IMR-90 (cell line): ENCODE results near the gene NPEPPS. TPM values are rescaled to one million over a fixed set of nuclear protein-coding genes. Genes with fewer than 3 reads are reported as not detected.

Experiments
- ATAC-seq: fragments of 200-7000 bp; cut with Tn5 transposase; 2 replicates; pipeline ENCODE4 v1.9.1; 2020; ENCODE audit warnings: low read depth, mild to moderate bottlenecking, moderate library complexity
- BruUV-seq: library from RNA; stranded (reverse); fragments of 400-500 nt; replicated peaks from 2 replicates; lab custom pipeline; 2021; lab: Mats Ljungman, UMichigan
- CTCF ChIA-PET: fragments of 300-600 bp; formaldehyde crosslinking; extraction: SDS; loops from one replicate; lab custom pipeline; 2021; ENCODE audit warnings: antibody characterized with exemption; lab: Yijun Ruan, JAX
- POLR2A ChIA-PET: fragments of 300-600 bp; sonication (Branson Sonifier 250); formaldehyde crosslinking; loops from one replicate; lab custom pipeline; 2022; ENCODE audit warnings: antibody characterized with exemption; ENCODE audit not compliant: unreplicated experiment; lab: Charles Lee
- DNase-seq: peaks from one replicate; pipeline ENCODE4 v3.0.0; 2013
- H2AFZ ChIP-seq: replicated peaks from 2 replicates; pipeline ENCODE3; 2013; ENCODE audit warnings: low read length, mild to moderate bottlenecking; ENCODE audit not compliant: poor library complexity
- H2AK5ac ChIP-seq: 2 replicates; pipeline ENCODE4 v1.6.1; 2013; ENCODE audit warnings: low read depth, low read length, inconsistent platforms
- H2AK9ac ChIP-seq: replicated peaks from 2 replicates; pipeline ENCODE3; 2013; ENCODE audit warnings: mild to moderate bottlenecking, low read depth, low read length, moderate library complexity; ENCODE audit not compliant: poor library complexity
- H2BK120ac ChIP-seq: 2 replicates; pipeline ENCODE4 v1.6.1; 2013; ENCODE audit warnings: low read depth, low read length, inconsistent platforms
- H2BK15ac ChIP-seq: 3 replicates; pipeline ENCODE4 v1.6.1; 2013; ENCODE audit warnings: low read depth, low read length, inconsistent platforms
- H2BK20ac ChIP-seq: 2 replicates; pipeline ENCODE4 v1.6.1; 2013; ENCODE audit warnings: low read depth, mild to moderate bottlenecking, inconsistent platforms, low read length, moderate library complexity
- H2BK5ac ChIP-seq: 2 replicates; pipeline ENCODE4 v1.6.1; 2013; ENCODE audit warnings: mild to moderate bottlenecking, low read depth, low read length, inconsistent platforms; ENCODE audit not compliant: poor library complexity, severe bottlenecking
- H3K14ac ChIP-seq: replicated peaks from 2 replicates; pipeline ENCODE4 v1.6.1; 2013; ENCODE audit warnings: low read depth, low read length, inconsistent platforms
- H3K18ac ChIP-seq: 2 replicates; pipeline ENCODE4 v1.6.1; 2013; ENCODE audit warnings: low read depth, low read length, control low read depth
- H3K23ac ChIP-seq: 2 replicates; pipeline ENCODE4 v1.6.1; 2013; ENCODE audit warnings: low read depth, low read length, inconsistent platforms
- H3K27ac ChIP-seq: 2 replicates; pipeline ENCODE4 v1.5.1; 2013; ENCODE audit warnings: mild to moderate bottlenecking, control low read depth, low read length; ENCODE audit not compliant: insufficient read depth
- H3K27me3 ChIP-seq: 2 replicates; pipeline ENCODE4 v1.6.1; 2013; ENCODE audit warnings: low read length; ENCODE audit not compliant: control insufficient read depth, insufficient read depth
- H3K36me3 ChIP-seq: 2 replicates; pipeline ENCODE4 v1.6.1; 2013; ENCODE audit warnings: low read length, mixed read lengths; ENCODE audit not compliant: control insufficient read depth, insufficient read depth
- H3K4ac ChIP-seq: 2 replicates; pipeline ENCODE4 v1.6.1; 2013; ENCODE audit warnings: low read depth, low read length, inconsistent platforms
- H3K4me1 ChIP-seq: 2 replicates; pipeline ENCODE4 v1.6.1; 2013; ENCODE audit warnings: low read length, mixed read lengths; ENCODE audit not compliant: control insufficient read depth, insufficient read depth
- H3K4me2 ChIP-seq: 2 replicates; pipeline ENCODE4 v1.6.1; 2013; ENCODE audit warnings: low read depth, mild to moderate bottlenecking, control low read depth, low read length, moderate library complexity
- H3K4me3 ChIP-seq: 2 replicates; pipeline ENCODE4 v1.5.1; 2013; ENCODE audit warnings: low read depth, mild to moderate bottlenecking, control low read depth, low read length, moderate library complexity; ENCODE audit not compliant: insufficient read depth
- H3K56ac ChIP-seq: 2 replicates; pipeline ENCODE4 v1.6.1; 2013; ENCODE audit warnings: low read length, inconsistent platforms; ENCODE audit not compliant: insufficient read depth; ENCODE audit errors: extremely low read depth
- H3K79me1 ChIP-seq, 2 experiments: 2 replicates each; pipeline ENCODE4 v1.6.1; 2013; ENCODE audit warnings: low read length in 2 of 2, inconsistent platforms in 1 of 2, low read depth in 1 of 2
- H3K9ac ChIP-seq: 2 replicates; pipeline ENCODE4 v1.6.1; 2013; ENCODE audit warnings: low read depth, low read length, control low read depth
- H3K9me1 ChIP-seq: 2 replicates; pipeline ENCODE4 v1.6.1; 2013; ENCODE audit warnings: low read length, inconsistent platforms; ENCODE audit not compliant: insufficient read depth
- H3K9me3 ChIP-seq: 2 replicates; pipeline ENCODE4 v1.6.1; 2013; ENCODE audit warnings: low read length; ENCODE audit not compliant: control insufficient read depth, insufficient read depth
- H4K20me1 ChIP-seq: 2 replicates; pipeline ENCODE4 v1.6.1; 2013; ENCODE audit warnings: low read length, inconsistent platforms; ENCODE audit not compliant: insufficient read depth
- H4K5ac ChIP-seq: 2 replicates; pipeline ENCODE4 v1.6.1; 2013; ENCODE audit warnings: mild to moderate bottlenecking, low read depth, low read length, control low read depth
- H4K8ac ChIP-seq, 2 experiments: 2 replicates each; pipeline ENCODE4 v1.6.1; 2013; ENCODE audit warnings: low read depth in 2 of 2, low read length in 2 of 2, control low read depth in 1 of 2, inconsistent platforms in 1 of 2
- H4K91ac ChIP-seq: 2 replicates; pipeline ENCODE4 v1.6.1; 2013; ENCODE audit warnings: low read depth, low read length, inconsistent platforms; ENCODE audit not compliant: insufficient read depth
- BHLHE40 ChIP-seq: fragments of 150-350 bp; IDR thresholded peaks from 2 replicates; pipeline ENCODE4 v1.6.1; 2016; ENCODE audit warnings: mild to moderate bottlenecking, low read depth, low read length
- ELK1 ChIP-seq: fragments of 150-350 bp; IDR thresholded peaks from 2 replicates; pipeline ENCODE4 v1.6.1; 2016; ENCODE audit warnings: low read depth, mild to moderate bottlenecking, low read length, moderate library complexity, borderline replicate concordance
- MAFK ChIP-seq: IDR thresholded peaks from 2 replicates; pipeline ENCODE4 v1.6.1; 2012; ENCODE audit warnings: low read depth, low read length, improper control_type of control experiment
- MXI1 ChIP-seq: IDR thresholded peaks from 2 replicates; pipeline ENCODE4 v1.6.1; 2012; ENCODE audit warnings: low read depth, mild to moderate bottlenecking, low read length, moderate library complexity, borderline replicate concordance
- POLR2A ChIP-seq: IDR thresholded peaks from 2 replicates; pipeline ENCODE4 v1.6.1; 2012; ENCODE audit warnings: mild to moderate bottlenecking, low read depth, low read length
- RAD21 ChIP-seq: IDR thresholded peaks from 2 replicates; pipeline ENCODE4 v1.6.1; 2012; ENCODE audit warnings: low read length, improper control_type of control experiment
- WGBS, 2 experiments: methylation state at CpG; one replicate each; pipeline versions ENCODE4 v1.1.5 to v1.1.7; 2013; ENCODE audit warnings: missing lambda C conversion rate in 2 of 2; ENCODE audit not compliant: insufficient read length in 1 of 2; ENCODE audit errors: extremely low coverage in 2 of 2; 5-methylcytosine and 5-hydroxymethylcytosine counted together
- dilution Hi-C: fragments of 300-500 bp; cut with HindIII; formaldehyde crosslinking; loops from one replicate; pipeline ENCODE4 v1.14.3; 2018; ENCODE audit warnings: low sequenced_read_pairs; ENCODE audit not compliant: unreplicated experiment
- in situ Hi-C: fragments of 300-500 bp; cut with MboI; formaldehyde crosslinking; loops from 3 replicates; pipeline ENCODE4 v1.14.3; 2019; ENCODE audit warnings: low sequenced_read_pairs, inconsistent platforms, mixed read lengths
- intact Hi-C: fragments of 100-400 bp; cut with micrococcal nuclease; formaldehyde crosslinking; loops from 2 replicates; pipeline ENCODE4 v1.10.0; 2022
- microRNA-seq, 2 experiments: library from miRNA; stranded (forward) in 1 of 2; unstranded in 1 of 2; fragments of 10-50 nt in 1 of 2; fragments of <30 nt in 1 of 2; gene quantifications in 1 of 2; microRNA quantifications in 1 of 2; one replicate each; pipeline versions ENCODE3 to v1.1.0; 2013 to 2020; ENCODE audit not compliant: insufficient read depth in 1 of 2, insufficient read length in 1 of 2, unreplicated experiment in 1 of 2
- polyA plus RNA-seq, 3 experiments: library from polyadenylated mRNA; depleted of rRNA; stranded (reverse); fragments of >200 nt; gene quantifications; 2 replicates each; pipeline ENCODE4 v1.2.3, GENCODE V29; 2012; ENCODE audit warnings: low replicate concordance in 1 of 3
- small RNA-seq, 5 experiments: library from RNA; depleted of rRNA; stranded (forward); fragments of <200 nt; gene quantifications; one replicate each; pipeline ENCODE3, GENCODE V24; 2012
- total RNA-seq: library from RNA; depleted of rRNA; stranded (reverse); fragments of >200 nt; gene quantifications from 2 replicates; pipeline ENCODE4 v1.2.3, GENCODE V29; 2012; rRNA removed

NPEPPS gene
- total and polyA plus RNA-seq, 2 of the 4 experiments (the other 2 are of a cell fraction): 54.1 to 64.6 TPM

DNA sequence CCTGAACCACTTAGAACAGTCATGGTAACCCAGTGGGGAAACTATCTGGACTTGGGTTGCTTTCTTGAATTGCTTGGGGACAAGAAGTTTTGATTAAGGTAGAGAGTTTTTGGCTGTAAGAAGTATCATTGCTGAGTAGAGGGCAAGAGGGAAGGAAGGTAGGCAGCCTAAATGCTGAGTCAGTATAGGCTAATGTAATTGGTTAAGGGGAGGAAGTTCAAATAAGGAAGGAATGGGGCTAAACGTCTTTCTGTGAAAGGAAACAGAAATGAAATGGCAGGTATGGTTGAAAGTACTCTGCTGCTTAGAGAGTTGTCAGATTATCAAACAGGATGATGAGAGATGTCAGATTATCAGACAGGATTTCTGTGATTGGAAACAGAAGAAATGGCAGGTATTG lies 139.2 kb downstream of the NPEPPS start:
- intact Hi-C loops: no loop called here
- dilution Hi-C loops: no loop called here
- H3K4me2 ChIP-seq: no peak overlapping the region
- H3K9me1 ChIP-seq: no peaks in the 10 kb centered on the region
- H3K4ac ChIP-seq: no peak overlapping the region
- H3K27me3 ChIP-seq: no peaks in the 10 kb centered on the region
- no peak overlapping the region for H3K56ac ChIP-seq
- H2AFZ ChIP-seq: no peak overlapping the region
- H3K14ac ChIP-seq: no peak overlapping the region
- H2AK9ac ChIP-seq: no peak overlapping the region
- no peak overlapping the region for H3K9ac ChIP-seq
- no peak overlapping the region for H4K5ac ChIP-seq
- ChIA-PET CTCF (no interaction called here), POLR2A (no interaction called here)
- ATAC-seq (no peak), DNase-seq (no peak)
- H3K79me1 ChIP-seq: peaks cover 28 to 32% of the 10 kb centered on the region in 2 experiments
- no peak overlapping the region for H4K8ac ChIP-seq
- no TSS peak for BruUV-seq
- WGBS, 2 experiments: 71% methylated on average over 1 of the region's 1 CpG; no CpG with 5 or more reads in 1 of the 2 experiments
- no peaks in the 10 kb centered on the region for H3K9me3 ChIP-seq
- H3K23ac ChIP-seq: no peak overlapping the region
- no peak overlapping the region for H2AK5ac ChIP-seq
- H3K27ac ChIP-seq: no peak overlapping the region
- no peak for TF ChIP-seq MXI1
- peak; percentile 48 for TF ChIP-seq MAFK
- TF ChIP-seq ELK1: no peak
- TF ChIP-seq BHLHE40: no peak
- TF ChIP-seq POLR2A: no peak
- TF ChIP-seq RAD21: no peak
- peaks cover 22% of the 10 kb centered on the region for H4K20me1 ChIP-seq
- in situ Hi-C loops: no loop called here
- H3K18ac ChIP-seq: no peak overlapping the region
- H3K4me1 ChIP-seq: no peaks in the 10 kb centered on the region; the same call in 1 of the 2 replicates
- no peak overlapping the region for H2BK120ac ChIP-seq
- no peak overlapping the region for H4K91ac ChIP-seq
- no peak overlapping the region for H2BK5ac ChIP-seq
- H2BK15ac ChIP-seq: no peak overlapping the region
- no peak overlapping the region for H3K4me3 ChIP-seq
- H2BK20ac ChIP-seq: no peak overlapping the region
- peaks cover 71% of the 10 kb centered on the region for H3K36me3 ChIP-seq

Small RNA genes lying within 50 kb of the gene (microRNA-seq; reads per million reads assigned to microRNA genes)
- not detected for gene RF00019 (ENCODE audit: insufficient read depth, insufficient read length)

Small RNA genes lying within 50 kb of the gene (small RNA-seq; reads per million reads assigned to genes)
- gene RF00019: 0 reads per million in 5 experiments

Other genes with a start within 250 kb of the NPEPPS start
- 1.1 and 1.4 TPM in 2 replicates for gene EFCAB13, start 207.2 kb upstream of the NPEPPS start, total RNA-seq
- 0.22 and 0.77 TPM in 2 replicates for gene EFCAB13, start 207.2 kb upstream of the NPEPPS start, polyA plus RNA-seq (2012; rRNA removed)
- gene KPNB1, start 118.8 kb downstream of the NPEPPS start, total RNA-seq: 659 and 1,082 TPM in 2 replicates
- gene KPNB1, start 118.8 kb downstream of the NPEPPS start, polyA plus RNA-seq (2012; rRNA removed): 191 and 206 TPM in 2 replicates
- 3.4 and 3.6 TPM in 2 replicates for gene TBKBP1, start 163.1 kb downstream of the NPEPPS start, total RNA-seq
- 7.6 and 8.5 TPM in 2 replicates for gene TBKBP1, start 163.1 kb downstream of the NPEPPS start, polyA plus RNA-seq (2012; rRNA removed)
- gene TBX21, start 202.1 kb downstream of the NPEPPS start, total RNA-seq: not detected in 2 replicates
- not detected in 2 replicates for gene TBX21, start 202.1 kb downstream of the NPEPPS start, polyA plus RNA-seq (2012; rRNA removed)